Tibial nerve (tissue), 3 donors: ENCODE measurements around the gene CD7.

Experiments
- CTCF ChIP-seq, 5 experiments: fragments of 200-600 bp in 3 of 5; fragments of 450-650 bp in 2 of 5; sonication (generic) in 3 of 5; IDR thresholded peaks; one replicate each; pipeline ENCODE4 v1.5.1; 2016 to 2019; ENCODE audit warnings: antibody characterized with exemption in 5 of 5, mild to moderate bottlenecking in 3 of 5, moderate library complexity in 2 of 5
- POLR2A ChIP-seq, 2 donors: fragments of 450-650 bp; IDR thresholded peaks; one replicate each; pipeline ENCODE4 v1.6.1; 2017; ENCODE audit warnings: antibody characterized with exemption in 2 of 2, mild to moderate bottlenecking in 2 of 2, moderate library complexity in 2 of 2

- TF ChIP-seq CTCF (IDR thresholded peaks at IDR 0.05) (no peak), POLR2A (IDR thresholded peaks at IDR 0.05) (no peak)
Observed at GRCh38 chr17:82270651-82271050, 46.8 kb downstream of the CD7 start.
